Middle frontal gyrus (tissue), 1 donor: Measurements from ENCODE around the gene HHIPL2.
"Not testable (repeated sequence)": the region's sequence is repeated elsewhere in the genome, so short reads cannot be mapped to it uniquely, and the experiment has no call there.

Source experiments
- DNase-seq: peaks from one replicate; pipeline ENCODE4 v3.0.0-alpha.2; 2015; ENCODE audit warnings: low spot score; ENCODE audit errors: extremely low spot score

HHIPL2 gene

DNA sequence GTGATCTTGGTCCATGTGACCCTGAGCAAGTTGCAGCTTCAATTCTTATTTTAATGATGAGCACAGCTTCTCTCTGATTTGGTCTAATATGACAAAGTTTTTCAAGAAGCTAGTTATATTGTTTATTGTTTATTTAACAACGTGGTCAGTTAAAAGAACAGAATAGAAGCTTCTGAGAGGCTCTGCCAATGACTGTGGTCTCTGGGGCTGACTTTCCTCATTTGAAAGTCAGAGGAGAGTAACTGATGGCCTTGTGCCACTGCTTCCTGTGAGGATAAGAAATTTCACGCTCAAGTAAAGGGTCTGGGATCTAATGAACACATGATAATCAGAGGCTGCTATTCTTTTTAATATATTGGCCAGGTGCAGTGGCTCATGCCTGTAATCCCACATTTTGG is 7.3 kb downstream of the HHIPL2 start:
- no peak for DNase-seq

- no peak for DNase-seq
These were observed 7.8 kb downstream of the HHIPL2 start for GRCh38 chr1:222539951-222540597.

GRCh38 chr1:222535455-222535854 is 12.4 kb downstream of the HHIPL2 start:
- DNase-seq: no peak

DNA sequence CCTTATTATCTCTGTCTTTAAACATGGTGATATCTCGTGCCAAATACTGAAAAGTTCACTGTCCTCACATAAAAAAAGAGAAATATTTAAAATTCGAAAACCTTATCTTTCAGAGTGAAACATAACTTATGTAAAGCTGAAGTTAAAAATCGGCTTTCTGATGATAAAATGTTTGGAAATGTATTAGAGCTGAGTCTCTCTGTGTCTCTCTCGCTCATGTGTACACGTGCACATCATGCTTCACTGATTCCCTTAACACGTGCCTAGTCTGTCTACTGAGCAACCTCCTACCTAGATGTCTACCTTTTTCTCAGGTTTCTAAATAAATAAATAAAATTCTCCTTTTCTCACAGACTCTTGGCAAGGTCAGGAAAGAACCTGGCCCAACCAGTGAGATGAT is 17.1 kb downstream of the HHIPL2 start:
- no peak for DNase-seq

- no peak for DNase-seq
These were observed 18.0 kb downstream of the HHIPL2 start for GRCh38 chr1:222529916-222530315.

- DNase-seq: no peak
These were observed 18.7 kb downstream of the HHIPL2 start for GRCh38 chr1:222529181-222529580.

- DNase-seq: no peak
These were observed 22.0 kb downstream of the HHIPL2 start for GRCh38 chr1:222525951-222526350.

GRCh38 chr1:222523852-222524251 is 24.1 kb downstream of the HHIPL2 start:
- DNase-seq: no peak

GRCh38 chr1:222522105-222522915 is 25.6 kb downstream of the HHIPL2 start:
- no peak for DNase-seq

DNA sequence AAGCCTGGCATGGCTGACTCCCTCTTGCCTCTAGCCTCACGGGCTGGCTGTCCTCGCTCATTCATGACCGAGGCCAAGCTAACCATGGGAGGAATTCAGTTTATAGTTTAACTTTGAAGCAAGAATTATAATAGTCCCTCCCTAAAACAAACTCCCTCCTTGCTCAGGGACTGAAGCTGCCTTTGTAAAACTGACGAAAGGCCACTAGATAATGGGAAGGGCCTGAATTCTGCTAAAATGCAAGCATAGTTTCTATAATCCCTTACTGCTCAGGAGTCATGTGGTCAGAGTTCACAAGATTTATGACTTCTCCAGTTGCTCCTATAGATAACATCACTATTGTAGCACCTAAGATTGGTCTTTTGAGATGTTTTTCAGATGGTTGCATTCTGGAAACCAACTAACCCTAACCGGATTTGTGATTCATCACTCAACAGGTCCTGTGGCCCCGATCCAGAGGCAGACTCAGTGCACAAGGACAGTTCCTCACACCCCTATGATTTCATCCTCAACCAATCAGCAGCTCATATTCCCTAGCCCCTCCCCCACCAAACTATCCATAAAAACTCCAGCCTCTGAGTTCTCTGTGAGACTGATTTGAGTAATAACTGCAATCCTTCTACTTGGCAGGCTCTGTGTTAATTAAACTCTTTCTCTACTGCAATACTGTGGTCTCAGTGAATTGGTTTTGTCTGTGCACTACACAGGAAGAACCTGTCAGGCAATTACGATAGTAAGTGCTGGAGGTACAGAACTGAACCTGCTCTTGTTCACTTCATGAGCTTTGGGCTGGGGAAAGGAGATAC is 26.4 kb downstream of the HHIPL2 start:
- no peak for DNase-seq

DNA sequence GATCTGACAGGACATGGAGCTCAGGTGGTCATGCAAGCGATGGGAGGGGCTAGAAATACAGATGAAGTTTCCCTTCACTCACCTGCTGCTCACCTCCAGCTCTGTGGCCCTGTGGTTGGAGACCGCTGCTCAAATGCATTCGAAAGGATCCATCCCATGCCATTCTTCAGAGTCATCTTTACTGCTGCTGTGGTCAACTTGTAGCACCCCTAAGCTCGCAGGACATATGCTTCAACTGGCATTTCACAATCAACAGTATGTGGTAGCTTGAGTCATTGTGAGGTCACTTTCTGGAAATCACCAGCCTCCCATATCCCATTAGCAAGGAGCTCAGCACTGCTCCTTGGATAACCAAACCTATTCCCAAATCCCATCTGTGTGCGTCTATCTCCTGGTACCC is 58.4 kb downstream of the HHIPL2 start:
- not testable (repeated sequence) for DNase-seq

- DNase-seq: not testable (repeated sequence)
These were observed 60.1 kb downstream of the HHIPL2 start for GRCh38 chr1:222487774-222488173.

DNA sequence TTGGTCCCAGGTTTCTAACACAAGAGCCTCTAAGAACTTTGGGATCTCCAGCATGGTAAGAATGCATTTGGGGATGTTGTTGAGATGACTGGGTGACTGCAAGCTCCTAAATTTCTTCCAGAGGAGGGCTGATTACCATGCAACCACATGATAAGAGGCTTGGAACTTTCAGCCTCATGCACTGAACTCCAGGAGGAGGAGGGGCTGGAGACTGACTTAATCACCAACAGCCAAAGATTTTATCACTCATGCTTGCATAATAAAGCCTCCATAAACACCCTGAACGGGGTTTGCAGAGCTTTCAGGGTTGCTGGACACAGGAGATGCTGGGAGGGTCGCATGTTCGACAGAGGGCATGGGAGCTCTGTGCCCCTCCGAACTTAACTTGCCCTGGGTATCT is 63.9 kb downstream of the HHIPL2 start:
- not testable (repeated sequence) for DNase-seq

DNA sequence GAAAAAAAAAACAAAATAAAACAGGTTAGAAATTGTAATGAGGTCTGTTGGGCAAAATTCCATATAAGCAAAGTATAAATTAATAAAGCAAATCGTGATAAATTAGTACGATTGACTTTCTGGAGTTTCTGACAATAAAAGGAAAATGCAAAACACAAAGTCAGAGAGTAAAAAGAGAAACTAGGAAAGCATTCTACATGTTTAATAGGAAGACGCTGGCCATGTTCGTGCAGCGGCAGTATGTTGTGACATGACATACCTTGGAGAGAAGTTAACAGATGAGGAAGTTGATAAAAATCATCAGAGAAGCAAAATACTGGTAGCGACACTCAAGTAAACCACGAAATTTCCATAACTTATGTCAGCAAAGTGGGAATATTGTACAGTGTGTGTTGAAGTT is 68.3 kb downstream of the HHIPL2 start:
- DNase-seq: not testable (repeated sequence)

DNA sequence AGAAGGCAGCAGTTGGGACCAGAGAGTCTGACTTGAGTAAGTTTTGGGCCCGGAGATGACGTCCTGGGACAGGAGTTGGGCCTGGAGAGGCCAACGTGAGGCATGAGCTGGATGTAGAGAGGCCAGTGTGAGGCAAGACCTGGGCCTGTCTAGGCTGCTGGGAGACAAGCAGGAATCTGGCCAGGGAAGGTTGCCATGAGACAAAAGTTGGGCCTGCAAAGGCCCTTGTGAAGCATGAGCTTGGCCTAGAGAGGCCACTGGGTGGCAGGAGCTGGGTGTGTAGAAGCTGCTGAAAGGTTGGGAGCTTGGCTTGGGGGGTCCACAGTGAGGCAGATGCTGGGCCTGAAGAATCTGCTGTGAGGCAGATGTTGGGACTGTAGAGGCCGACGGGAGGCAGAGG is 71.5 kb downstream of the HHIPL2 start:
- DNase-seq: not testable (repeated sequence)

GRCh38 chr1:222473717-222474116 is 74.2 kb downstream of the HHIPL2 start:
- not testable (repeated sequence) for DNase-seq

DNA sequence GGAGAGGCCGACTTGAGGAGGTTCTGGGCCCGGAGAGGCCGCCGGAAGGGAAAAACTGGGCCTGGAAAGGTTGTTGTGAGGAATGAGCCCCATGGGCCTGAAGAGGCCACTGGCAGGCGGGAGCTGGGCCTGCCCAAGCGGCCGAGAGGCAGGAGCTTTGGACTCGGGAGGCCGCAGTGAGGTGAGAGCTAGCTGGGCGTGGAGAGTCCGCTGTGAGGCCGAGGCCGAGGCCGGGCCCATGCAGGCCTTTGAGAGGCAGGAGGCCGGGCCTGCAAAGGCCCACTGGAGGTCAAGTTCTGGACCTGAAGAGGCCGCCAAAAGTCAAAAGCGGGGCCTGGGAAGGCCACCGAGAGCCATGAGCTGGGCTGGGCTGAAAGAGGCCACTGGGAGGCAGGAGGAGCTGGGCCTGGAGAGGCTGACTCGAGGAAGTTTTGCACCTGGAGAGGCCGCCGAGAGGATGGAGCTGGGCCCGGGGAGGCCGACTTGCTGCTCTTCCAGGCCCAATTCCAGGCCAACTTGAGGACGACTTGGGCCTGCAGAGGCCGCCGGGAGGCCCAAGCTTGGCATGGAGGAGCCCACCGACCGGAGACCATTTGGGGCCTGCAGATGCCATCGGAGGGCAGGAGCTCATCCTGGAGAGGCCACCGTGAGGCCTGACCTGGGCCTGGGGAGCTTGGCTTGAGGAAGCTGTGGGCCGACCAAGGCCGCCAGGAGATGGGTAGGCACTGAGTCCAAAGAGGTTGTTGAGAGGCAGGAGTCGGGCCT is 74.9 kb downstream of the HHIPL2 start:
- not testable (repeated sequence) for DNase-seq
